Erythroblast (primary cell): ENCODE results near the gene ZNF219.

ENCODE experiments used
- GATA1 ChIP-seq: IDR thresholded peaks from 2 replicates; pipeline ENCODE4 v1.6.1; 2011; ENCODE audit warnings: low read depth, mild to moderate bottlenecking, control low read depth, low read length, moderate library complexity
- POLR2A ChIP-seq: IDR thresholded peaks from 2 replicates; pipeline ENCODE4 v1.6.1; 2011; ENCODE audit warnings: mild to moderate bottlenecking, low read length

GRCh38 chr14:21105095-21105494 lies 6.6 kb upstream of the ZNF219 start:
- TF ChIP-seq POLR2A (no peak), GATA1 (no peak)
